H9 (cell line): ENCODE data around the gene CLCNKB. TPM values are rescaled to one million over a fixed set of nuclear protein-coding genes. Genes with fewer than 3 reads are reported as not detected.

Experiments used
- DNase-seq: peaks from one replicate; pipeline ENCODE4 v3.0.0-alpha.2; 2017
- H2AFZ ChIP-seq: one replicate; pipeline ENCODE4 v1.6.1; 2013; ENCODE audit warnings: mild to moderate bottlenecking, low read length, control low read depth, moderate library complexity
- H2AK5ac ChIP-seq: 2 replicates; pipeline ENCODE4 v1.6.1; 2013; ENCODE audit warnings: low read length, control low read depth, mixed read lengths; ENCODE audit not compliant: insufficient read length
- H2BK120ac ChIP-seq: one replicate; pipeline ENCODE4 v1.6.1; 2013; ENCODE audit warnings: low read depth, mild to moderate bottlenecking, low read length, control low read depth, inconsistent platforms; ENCODE audit not compliant: poor library complexity, severe bottlenecking
- H2BK12ac ChIP-seq: 2 replicates; pipeline ENCODE4 v1.6.1; 2013; ENCODE audit warnings: low read length, control low read depth, mixed read lengths, low read depth; ENCODE audit not compliant: insufficient read length
- H2BK15ac ChIP-seq: 2 replicates; pipeline ENCODE4 v1.6.1; 2013; ENCODE audit warnings: low read depth, low read length, control low read depth
- H2BK20ac ChIP-seq: one replicate; pipeline ENCODE4 v1.6.1; 2013; ENCODE audit warnings: low read depth, mild to moderate bottlenecking, low read length, control low read depth, inconsistent platforms; ENCODE audit not compliant: poor library complexity, severe bottlenecking
- H2BK5ac ChIP-seq: 2 replicates; pipeline ENCODE4 v1.6.1; 2013; ENCODE audit warnings: low read length, control low read depth, mixed read lengths; ENCODE audit not compliant: insufficient read length
- H3K14ac ChIP-seq: 2 replicates; pipeline ENCODE4 v1.6.1; 2013; ENCODE audit warnings: low read length, control low read depth; ENCODE audit not compliant: insufficient read depth
- H3K18ac ChIP-seq: 2 replicates; pipeline ENCODE4 v1.6.1; 2013; ENCODE audit warnings: low read depth, mild to moderate bottlenecking, mixed read lengths, low read length, control low read depth; ENCODE audit not compliant: insufficient read length
- H3K23ac ChIP-seq: 2 replicates; pipeline ENCODE4 v1.6.1; 2013; ENCODE audit warnings: low read length, control low read depth, mixed read lengths, low read depth; ENCODE audit not compliant: insufficient read length
- H3K23me2 ChIP-seq: 2 replicates; pipeline ENCODE4 v1.6.1; 2013; ENCODE audit warnings: low read depth, mild to moderate bottlenecking, mixed read lengths, low read length, control low read depth; ENCODE audit not compliant: insufficient read length, poor library complexity, severe bottlenecking
- H3K27ac ChIP-seq: 2 replicates; pipeline ENCODE4 v1.5.1; 2013; ENCODE audit warnings: low read length, control low read depth, mixed read lengths, low read depth; ENCODE audit not compliant: insufficient read length
- H3K27me3 ChIP-seq: 2 replicates; pipeline ENCODE4 v1.6.1; 2013; ENCODE audit warnings: low read length, control low read depth, inconsistent platforms; ENCODE audit not compliant: insufficient read depth
- H3K4ac ChIP-seq: 2 replicates; pipeline ENCODE4 v1.6.1; 2013; ENCODE audit warnings: low read depth, mild to moderate bottlenecking, control low read depth, inconsistent platforms, low read length, moderate library complexity
- H3K4me1 ChIP-seq: 2 replicates; pipeline ENCODE4 v1.6.1; 2013; ENCODE audit warnings: low read length, control low read depth, inconsistent platforms; ENCODE audit not compliant: insufficient read depth
- H3K4me2 ChIP-seq: 2 replicates; pipeline ENCODE4 v1.6.1; 2013; ENCODE audit warnings: low read length, control low read depth, mixed read lengths; ENCODE audit not compliant: insufficient read length, insufficient read depth
- H3K56ac ChIP-seq: 2 replicates; pipeline ENCODE4 v1.6.1; 2013; ENCODE audit warnings: low read depth, mild to moderate bottlenecking, mixed read lengths, low read length, control low read depth; ENCODE audit not compliant: insufficient read length
- H3K79me1 ChIP-seq: 2 replicates; pipeline ENCODE4 v1.6.1; 2013; ENCODE audit warnings: low read depth, mild to moderate bottlenecking, moderate library complexity, low read length, control low read depth, inconsistent platforms; ENCODE audit not compliant: insufficient read depth, poor library complexity, severe bottlenecking
- H3K79me2 ChIP-seq: 2 replicates; pipeline ENCODE4 v1.6.1; 2013; ENCODE audit warnings: low read length, control low read depth, inconsistent platforms; ENCODE audit not compliant: insufficient read depth
- H3K9ac ChIP-seq: 2 replicates; pipeline ENCODE4 v1.6.1; 2013; ENCODE audit warnings: low read length, control low read depth, mixed read lengths; ENCODE audit not compliant: insufficient read length; ENCODE audit errors: extremely low read depth
- H3K9me3 ChIP-seq: one replicate; pipeline ENCODE4 v1.6.1; 2013; ENCODE audit warnings: low read depth, low read length, inconsistent platforms; ENCODE audit not compliant: control insufficient read depth
- H3T11ph ChIP-seq: one replicate; pipeline ENCODE4 v1.6.1; 2013; ENCODE audit warnings: mild to moderate bottlenecking, low read length, control low read depth, inconsistent platforms
- H4K20me1 ChIP-seq: one replicate; pipeline ENCODE4 v1.6.1; 2013; ENCODE audit not compliant: control insufficient read depth, insufficient read length, insufficient read depth
- H4K5ac ChIP-seq: 2 replicates; pipeline ENCODE4 v1.6.1; 2013; ENCODE audit warnings: low read depth, mild to moderate bottlenecking, mixed read lengths, low read length, control low read depth; ENCODE audit not compliant: insufficient read length
- H4K8ac ChIP-seq: replicated peaks from 2 replicates; pipeline ENCODE4 v1.6.1; 2013; ENCODE audit warnings: low read length, control low read depth, mixed read lengths, low read depth; ENCODE audit not compliant: insufficient read length
- H4K91ac ChIP-seq: 2 replicates; pipeline ENCODE4 v1.6.1; 2013; ENCODE audit warnings: low read depth, mild to moderate bottlenecking, moderate library complexity, mixed read lengths, low read length, control low read depth; ENCODE audit not compliant: insufficient read length
- H3K27ac Mint-ChIP-seq, 3 experiments: 2 replicates in 2 of 3; 3 replicates in 1 of 3; pipeline ENCODE4 v1.8.0; 2020 to 2021; ENCODE audit warnings: mixed read lengths in 3 of 3, mild to moderate bottlenecking in 1 of 3, moderate library complexity in 1 of 3
- H3K27me3 Mint-ChIP-seq: 2 replicates; pipeline ENCODE4 v1.8.0; 2021; ENCODE audit warnings: low read depth, mild to moderate bottlenecking, moderate library complexity, mixed read lengths
- H3K36me3 Mint-ChIP-seq, 3 experiments: 2 replicates in 2 of 3; 3 replicates in 1 of 3; pipeline ENCODE4 v1.8.0; 2020 to 2021; ENCODE audit warnings: low read depth in 3 of 3, mixed read lengths in 3 of 3; ENCODE audit not compliant: insufficient read depth in 1 of 3
- H3K4me1 Mint-ChIP-seq, 2 experiments: 2 replicates each; pipeline ENCODE4 v1.8.0; 2020; ENCODE audit warnings: mixed read lengths in 2 of 2
- H3K4me3 Mint-ChIP-seq, 2 experiments: 2 replicates in 1 of 2; 3 replicates in 1 of 2; pipeline ENCODE4 v1.8.0; 2020 to 2021; ENCODE audit warnings: mild to moderate bottlenecking in 2 of 2, mixed read lengths in 2 of 2, moderate library complexity in 1 of 2
- H3K9me3 Mint-ChIP-seq, 2 experiments: 2 replicates in 1 of 2; 3 replicates in 1 of 2; pipeline ENCODE4 v1.8.0; 2020; ENCODE audit warnings: mild to moderate bottlenecking in 2 of 2, mixed read lengths in 2 of 2, moderate library complexity in 1 of 2
- CTCF ChIP-seq: fragments of 200-600 bp; sonication (generic); conservative IDR thresholded peaks from 3 replicates; pipeline ENCODE4 v1.8.0; 2021; ENCODE audit warnings: antibody characterized with exemption, mild to moderate bottlenecking
- WGBS: extraction: QIAGEN DNeasy Blood & Tissue Kit; methylation state at CpG from one replicate; pipeline ENCODE4 v1.1.7; 2013; ENCODE audit warnings: missing lambda C conversion rate, low lambda C conversion rate, mixed read lengths; ENCODE audit not compliant: insufficient read length; ENCODE audit errors: extremely low coverage; 5-methylcytosine and 5-hydroxymethylcytosine counted together
- total RNA-seq: library from RNA; stranded (reverse); gene quantifications from 2 replicates; pipeline ENCODE4 v1.2.1, GENCODE V29; 2021

The CLCNKB gene
- total RNA-seq, 1 experiment from 2014 or later = 1.7 TPM

- Histone ChIP-seq H2BK12ac (no peak overlapping the region), H3K79me1 (no peaks in the 10 kb centered on the region), H3K23ac (no peak overlapping the region), H4K8ac (no peak overlapping the region), H3K4me2 (no peak overlapping the region), H4K20me1 (no peaks in the 10 kb centered on the region), H3K4me1 (no peaks in the 10 kb centered on the region), H3K4ac (no peak overlapping the region), H4K91ac (no peak overlapping the region), H3K27me3 (no peaks in the 10 kb centered on the region), H3K27ac (no peak overlapping the region), H2AK5ac (no peak overlapping the region), H3K14ac (no peak overlapping the region), H3K79me2 (no peaks in the 10 kb centered on the region), H2BK15ac (no peak overlapping the region), H4K5ac (no peak overlapping the region), H2AFZ (no peak overlapping the region), H3K18ac (no peak overlapping the region), H2BK5ac (no peak overlapping the region), H3K56ac (no peak overlapping the region), H3K9me3 (no peaks in the 10 kb centered on the region), H3K23me2 (no peaks in the 10 kb centered on the region), H3K9ac (no peak overlapping the region), H2BK20ac (no peak overlapping the region), H3T11ph (no peak overlapping the region), H2BK120ac (no peak overlapping the region)
- no CpG with 5 or more reads among the region's 9 CpGs for WGBS
- peaks cover 17 to 19% of the 10 kb centered on the region in 2 experiments for H3K9me3 Mint-ChIP-seq
- H3K27ac Mint-ChIP-seq = no peak overlapping the region
- H3K27me3 Mint-ChIP-seq = peaks cover 16% of the 10 kb centered on the region
- no peak for DNase-seq
- peaks cover 3 to 8% (median 5%) of the 10 kb centered on the region in 3 experiments; a peak in 5 of 7 replicates for H3K36me3 Mint-ChIP-seq
- peaks cover 0 to 11% of the 10 kb centered on the region in 2 experiments; a peak in 2 of 4 replicates for H3K4me1 Mint-ChIP-seq
- TF ChIP-seq CTCF = no peak
- no peak overlapping the region for H3K4me3 Mint-ChIP-seq
Observed at GRCh38 chr1:16101623-16102022, 58.0 kb downstream of the CLCNKB start.

Other genes starting within 250 kb of the CLCNKB start
- gene UQCRHL, start 236.1 kb upstream of the CLCNKB start, total RNA-seq = 2.0 and 2.6 TPM in 2 replicates
- 54.3 and 59.6 TPM in 2 replicates for gene SPEN, start 196.1 kb upstream of the CLCNKB start, total RNA-seq
- 16.5 and 16.7 TPM in 2 replicates for gene ZBTB17, start 67.7 kb upstream of the CLCNKB start, total RNA-seq
- gene SRARP, start 39.5 kb upstream of the CLCNKB start, total RNA-seq = not detected in 2 replicates
- gene HSPB7, start 25.7 kb upstream of the CLCNKB start, total RNA-seq = not detected in 2 replicates
- 0.37 and 0.98 TPM in 2 replicates for gene CLCNKA, start 21.7 kb upstream of the CLCNKB start, total RNA-seq
- gene FAM131C, start 29.9 kb downstream of the CLCNKB start, total RNA-seq = 0.48 and 0.61 TPM in 2 replicates
- gene EPHA2, start 112.3 kb downstream of the CLCNKB start, total RNA-seq = 32.8 and 33.1 TPM in 2 replicates
- 18.5 and 21.1 TPM in 2 replicates for gene ARHGEF19, start 168.9 kb downstream of the CLCNKB start, total RNA-seq
- gene CPLANE2, start 193.4 kb downstream of the CLCNKB start, total RNA-seq = 6.3 and 7.7 TPM in 2 replicates